Right lobe of liver (tissue), 6 donors: ENCODE data around the gene FANK1. TPM values are rescaled to one million over a fixed set of nuclear protein-coding genes. Genes with fewer than 3 reads are reported as not detected.

ENCODE experiments used
- ATAC-seq, 4 donors: fragments of 200-7000 bp; cut with Tn5 transposase; one replicate each; pipeline ENCODE4 v1.9.1; 2020; ENCODE audit warnings: mild to moderate bottlenecking in 4 of 4, moderate library complexity in 4 of 4
- DNase-seq, 3 donors: peaks; one replicate each; pipeline ENCODE4 v3.0.0-alpha.2; 2020
- H3K27ac ChIP-seq, 3 donors: fragments of 200-600 bp; one replicate each; pipeline ENCODE4 v1.8.0; 2022
- H3K27me3 ChIP-seq, 2 donors: fragments of 200-600 bp; one replicate each; pipeline ENCODE4 v1.8.0; 2022
- H3K36me3 ChIP-seq, 4 donors: fragments of 200-600 bp; sonication (generic) in 1 of 4; one replicate each; pipeline versions ENCODE4 v1.5.1 to v1.8.0; 2017 to 2022; ENCODE audit warnings: control low read depth in 1 of 4
- H3K4me1 ChIP-seq, 4 donors: fragments of 200-600 bp; sonication (generic) in 1 of 4; one replicate each; pipeline versions ENCODE4 v1.5.1 to v1.8.0; 2017 to 2022; ENCODE audit warnings: control low read depth in 1 of 4
- H3K4me3 ChIP-seq, 3 donors: fragments of 200-600 bp; one replicate each; pipeline ENCODE4 v1.8.0; 2022
- H3K9me3 ChIP-seq, 4 donors: fragments of 200-600 bp; sonication (generic) in 1 of 4; one replicate each; pipeline versions ENCODE4 v1.5.1 to v1.8.0; 2017 to 2022; ENCODE audit warnings: control low read depth in 1 of 4
- POLR2A ChIP-seq: fragments of 450-650 bp; IDR thresholded peaks from one replicate; pipeline ENCODE4 v1.6.1; 2017; ENCODE audit warnings: antibody characterized with exemption, mild to moderate bottlenecking
- WGBS: methylation state at CpG from one replicate; pipeline ENCODE4 v1.1.6; 2018; ENCODE audit warnings: low coverage, low lambda C conversion rate; ENCODE audit not compliant: insufficient coverage; ENCODE audit errors: missing lambda C conversion rate; 5-methylcytosine and 5-hydroxymethylcytosine counted together
- intact Hi-C, 2 donors: fragments of 100-400 bp; cut with DNase I; formaldehyde crosslinking; loops; one replicate each; pipeline versions ENCODE4 v1.11.2 to v1.14.1; 2022
- total RNA-seq, 6 experiments: library from RNA; depleted of rRNA in 2 of 6; stranded (reverse); fragments of >200 nt in 2 of 6; fragmentation: NEBNext Ultra II Directional in 3 of 6; extraction: Animal tissue kit (Norgen Biotek cat#: 25700) in 3 of 6; gene quantifications; one replicate each; pipeline versions ENCODE4 v1.1.0 to v1.2.4, GENCODE V29; 2016 to 2023
- TF ChIP-seq, protein P1 (sequence below), 4 donors: fragments of 200-600 bp in 3 of 4; fragments of 450-650 bp in 1 of 4; IDR thresholded peaks; one replicate each; pipeline versions ENCODE4 v1.5.1 to v1.8.0; 2016 to 2022; ENCODE audit warnings: antibody characterized with exemption in 4 of 4, mild to moderate bottlenecking in 2 of 4
- donor health status: DM: no; HTN: yes; CAD: no.
- donor health status: DM: no; HTN: no; CAD: no.
- donor health status: DM: no; HTN: no; CAD: no.
- donor health status: DM: no; HTN: yes; CAD: no.
- donor health status: DM: no; HTN: yes; CAD: no.

FANK1 gene
- total RNA-seq, 6 experiments from 2014 or later: 0.18 TPM; not detected in 5

DNA sequence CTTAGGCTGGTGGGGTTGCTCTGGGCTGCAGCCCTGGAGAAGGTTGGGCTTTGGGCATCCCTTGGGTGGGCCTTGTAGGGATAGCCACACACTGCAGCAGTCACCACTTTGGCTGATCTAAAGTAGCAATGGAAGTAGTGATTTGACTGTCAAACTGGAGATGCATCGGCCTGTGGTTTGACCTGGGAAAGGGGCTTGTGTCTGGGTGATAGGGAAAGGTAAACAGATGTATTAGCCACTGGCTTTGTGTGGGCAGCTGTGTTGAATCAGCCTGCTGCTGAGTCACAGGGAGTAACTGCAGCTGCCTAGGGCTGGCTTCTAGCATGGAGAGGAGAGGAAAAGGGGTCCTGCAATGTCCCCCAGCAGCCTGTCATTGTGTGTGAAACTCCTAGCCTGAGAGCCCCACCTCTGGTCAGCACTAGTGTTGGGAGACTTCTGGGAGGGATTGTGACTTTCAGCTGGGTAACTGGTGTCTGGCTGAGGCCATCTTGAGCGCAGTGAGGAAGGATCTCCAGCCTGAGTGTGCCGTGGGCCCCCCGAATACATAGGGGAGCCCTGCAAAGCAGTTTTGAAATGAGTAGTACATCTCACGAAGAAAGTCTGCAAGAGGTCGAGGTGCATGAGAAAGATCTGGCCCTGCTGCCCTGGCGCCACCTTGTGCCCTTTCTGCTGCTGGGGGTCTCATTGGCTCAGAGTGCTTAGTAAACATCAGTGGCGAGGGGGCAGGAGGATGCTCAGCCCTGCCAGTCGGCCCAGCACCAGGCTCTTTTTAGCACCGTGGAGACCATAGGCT is 117.3 kb downstream of the FANK1 start:
- no peak for ATAC-seq
- H3K36me3 ChIP-seq: no peaks in the 10 kb centered on the region
- no peak overlapping the region for H3K27ac ChIP-seq
- intact Hi-C loops: no loop called here
- no peak for DNase-seq
- WGBS: 35% methylated on average over 6 of the region's 10 CpGs
- TF ChIP-seq, protein P1, sequence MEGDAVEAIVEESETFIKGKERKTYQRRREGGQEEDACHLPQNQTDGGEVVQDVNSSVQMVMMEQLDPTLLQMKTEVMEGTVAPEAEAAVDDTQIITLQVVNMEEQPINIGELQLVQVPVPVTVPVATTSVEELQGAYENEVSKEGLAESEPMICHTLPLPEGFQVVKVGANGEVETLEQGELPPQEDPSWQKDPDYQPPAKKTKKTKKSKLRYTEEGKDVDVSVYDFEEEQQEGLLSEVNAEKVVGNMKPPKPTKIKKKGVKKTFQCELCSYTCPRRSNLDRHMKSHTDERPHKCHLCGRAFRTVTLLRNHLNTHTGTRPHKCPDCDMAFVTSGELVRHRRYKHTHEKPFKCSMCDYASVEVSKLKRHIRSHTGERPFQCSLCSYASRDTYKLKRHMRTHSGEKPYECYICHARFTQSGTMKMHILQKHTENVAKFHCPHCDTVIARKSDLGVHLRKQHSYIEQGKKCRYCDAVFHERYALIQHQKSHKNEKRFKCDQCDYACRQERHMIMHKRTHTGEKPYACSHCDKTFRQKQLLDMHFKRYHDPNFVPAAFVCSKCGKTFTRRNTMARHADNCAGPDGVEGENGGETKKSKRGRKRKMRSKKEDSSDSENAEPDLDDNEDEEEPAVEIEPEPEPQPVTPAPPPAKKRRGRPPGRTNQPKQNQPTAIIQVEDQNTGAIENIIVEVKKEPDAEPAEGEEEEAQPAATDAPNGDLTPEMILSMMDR (IDR thresholded peaks at IDR 0.05): no peak
- TF ChIP-seq POLR2A: no peak
- H3K4me3 ChIP-seq: no peak overlapping the region
- H3K4me1 ChIP-seq: no peaks in the 10 kb centered on the region
- no peaks in the 10 kb centered on the region for H3K9me3 ChIP-seq
- no peaks in the 10 kb centered on the region for H3K27me3 ChIP-seq

DNA sequence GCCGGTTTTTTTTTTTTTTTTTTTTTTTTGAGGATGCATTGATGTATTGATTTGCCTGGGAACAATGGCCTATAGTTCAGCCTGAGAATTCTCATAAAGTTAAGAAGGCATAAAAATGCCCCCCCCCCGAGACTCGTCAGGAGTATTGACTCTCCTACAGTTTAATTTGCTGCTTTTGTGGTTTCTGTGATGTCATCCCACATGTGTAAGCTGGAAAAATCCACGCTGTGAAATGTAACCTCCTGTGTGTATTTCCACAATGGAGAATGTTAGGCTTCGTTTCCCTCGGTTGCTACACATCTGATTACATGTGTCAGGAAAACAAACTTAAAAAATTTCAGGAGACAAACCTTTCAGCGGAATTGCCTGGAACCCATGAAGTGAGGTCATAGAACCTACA is 117.9 kb downstream of the FANK1 start:
- ATAC-seq (no peak), DNase-seq (no peak)
- 62% methylated on average over 7 of the region's 7 CpGs for WGBS
- no peak overlapping the region for H3K27ac ChIP-seq
- intact Hi-C loops: no loop called here
- H3K4me3 ChIP-seq: no peak overlapping the region
- no peaks in the 10 kb centered on the region for H3K4me1 ChIP-seq
- no peaks in the 10 kb centered on the region for H3K36me3 ChIP-seq
- TF ChIP-seq POLR2A: no peak
- TF ChIP-seq, protein P1 (IDR thresholded peaks at IDR 0.05): no peak
- H3K9me3 ChIP-seq: no peaks in the 10 kb centered on the region
- H3K27me3 ChIP-seq: no peaks in the 10 kb centered on the region

DNA sequence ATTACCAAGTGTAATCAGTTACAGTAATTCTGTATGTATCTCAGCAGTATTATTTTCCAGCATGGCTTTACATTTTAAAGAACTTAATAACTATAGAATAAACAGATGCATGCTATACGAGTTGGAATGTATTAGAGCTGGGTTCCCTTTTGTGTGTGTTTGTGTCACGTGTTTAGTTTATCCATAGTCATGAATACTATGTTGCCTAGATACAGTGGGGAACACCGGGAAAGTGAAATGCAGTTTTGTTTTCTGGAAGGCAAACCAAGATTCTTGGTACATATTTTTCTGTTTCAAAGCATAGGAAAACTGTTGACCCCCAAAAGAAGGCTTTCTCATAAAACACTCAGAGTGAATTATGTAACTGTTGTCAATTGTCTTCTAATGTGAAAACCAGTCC is 119.0 kb downstream of the FANK1 start:
- 53% methylated on average over 3 of the region's 3 CpGs for WGBS
- TF ChIP-seq POLR2A: no peak
- TF ChIP-seq, protein P1 (IDR thresholded peaks at IDR 0.05): no peak
- H3K4me1 ChIP-seq: no peaks in the 10 kb centered on the region
- H3K27ac ChIP-seq: no peak overlapping the region
- intact Hi-C loops: no loop called here
- H3K36me3 ChIP-seq: no peaks in the 10 kb centered on the region
- no peak overlapping the region for H3K4me3 ChIP-seq
- no peaks in the 10 kb centered on the region for H3K9me3 ChIP-seq
- DNase-seq (no peak), ATAC-seq (no peak)
- H3K27me3 ChIP-seq: no peaks in the 10 kb centered on the region

DNA sequence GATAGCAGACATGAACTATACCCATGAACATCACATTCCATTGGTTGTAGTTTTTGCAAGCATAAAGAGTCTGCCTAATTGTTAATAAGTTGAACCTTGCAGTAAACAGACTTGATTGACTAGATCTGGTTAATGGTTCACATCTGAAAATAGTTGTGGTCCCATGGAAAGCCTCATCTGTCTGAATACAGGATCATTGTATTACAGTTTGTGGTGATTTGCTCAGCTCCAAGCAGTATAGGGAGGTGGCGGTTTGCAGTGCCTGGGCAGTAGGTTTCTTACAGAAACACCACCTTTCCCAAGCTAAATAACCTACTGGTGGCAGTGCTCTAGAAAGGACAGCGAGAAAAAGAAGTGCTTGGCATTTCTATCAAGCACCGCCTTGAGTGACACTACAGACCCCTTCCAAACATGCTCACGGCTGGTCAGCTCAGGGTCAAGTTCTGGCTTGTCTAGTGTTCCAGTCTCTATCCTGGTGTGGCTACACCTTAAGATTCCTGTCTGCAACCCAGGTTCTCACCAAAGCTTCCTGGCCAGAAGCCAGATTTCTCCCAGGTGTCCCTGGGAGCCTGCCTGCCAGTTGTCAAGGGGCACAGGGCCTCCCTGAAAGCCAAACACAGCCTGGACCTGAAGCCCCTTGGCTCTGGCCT is 119.9 kb downstream of the FANK1 start:
- Histone ChIP-seq H3K4me1 (no peaks in the 10 kb centered on the region), H3K27me3 (no peaks in the 10 kb centered on the region), H3K36me3 (no peaks in the 10 kb centered on the region), H3K27ac (no peak overlapping the region), H3K4me3 (no peak overlapping the region), H3K9me3 (no peaks in the 10 kb centered on the region)
- intact Hi-C loops: no loop called here
- 85% methylated on average over 2 of the region's 4 CpGs for WGBS
- TF ChIP-seq, protein P1 (IDR thresholded peaks at IDR 0.05): no peak
- TF ChIP-seq POLR2A: no peak
- no peak for ATAC-seq
- no peak for DNase-seq
